Thyroid gland (tissue), 4 donors: ENCODE measurements around the gene NEMF. TPM values are rescaled to one million over a fixed set of nuclear protein-coding genes. Genes with fewer than 3 reads are reported as not detected.
A peak's percentile ranks its signal among the peaks of the same experiment; 100 is the strongest.

Source experiments
- DNase-seq, 2 donors: peaks; one replicate each; pipeline ENCODE4 v3.0.0-alpha.2; 2019
- H3K27ac ChIP-seq, 3 donors: fragments of 200-600 bp; sonication (generic); 1 replicate in 2 of 3; 2 replicates in 1 of 3; pipeline ENCODE4 v1.5.1; 2016 to 2019; ENCODE audit warnings: mild to moderate bottlenecking in 1 of 3, moderate library complexity in 1 of 3
- H3K27me3 ChIP-seq: fragments of 200-600 bp; sonication (generic); one replicate; pipeline ENCODE4 v1.5.1; 2019
- H3K36me3 ChIP-seq, 2 donors: fragments of 200-600 bp; sonication (generic); one replicate each; pipeline ENCODE4 v1.5.1; 2016 to 2019
- H3K4me1 ChIP-seq, 2 donors: fragments of 200-600 bp; sonication (generic); one replicate each; pipeline ENCODE4 v1.5.1; 2017 to 2019
- H3K4me3 ChIP-seq, 3 donors: fragments of 200-600 bp; sonication (generic); replicated peaks in 1 of 3; 1 replicate in 2 of 3; 2 replicates in 1 of 3; pipeline ENCODE4 v1.5.1; 2016; ENCODE audit warnings: mild to moderate bottlenecking in 1 of 3
- H3K9me3 ChIP-seq: fragments of 200-600 bp; sonication (generic); one replicate; pipeline ENCODE4 v1.5.1; 2017
- CTCF ChIP-seq, 6 experiments: fragments of 200-600 bp in 3 of 6; fragments of 450-650 bp in 3 of 6; sonication (generic) in 3 of 6; IDR thresholded peaks; one replicate each; pipeline ENCODE4 v1.5.1; 2016 to 2019; ENCODE audit warnings: antibody characterized with exemption in 6 of 6, mild to moderate bottlenecking in 2 of 6, inconsistent platforms in 1 of 6, moderate library complexity in 1 of 6
- POLR2A ChIP-seq, 2 donors: fragments of 450-650 bp; IDR thresholded peaks; one replicate each; pipeline ENCODE4 v1.6.1; 2017; ENCODE audit warnings: antibody characterized with exemption in 2 of 2, mild to moderate bottlenecking in 2 of 2, moderate library complexity in 1 of 2
- WGBS, 2 donors: methylation state at CpG; one replicate each; pipeline ENCODE4 v1.1.5; 2017; 5-methylcytosine and 5-hydroxymethylcytosine counted together
- intact Hi-C: fragments of 100-400 bp; cut with DNase I; formaldehyde crosslinking; loops from one replicate; pipeline ENCODE4 v1.15.1; 2023
- total RNA-seq, 4 donors: library from RNA; depleted of rRNA; stranded (reverse); fragments of >200 nt; gene quantifications; one replicate each; pipeline ENCODE4 v1.2.3, GENCODE V29; 2016

The NEMF gene
- total RNA-seq, 4 donors from 2014 or later: 93.9 to 170 (median 118) TPM

GRCh38 chr14:49861699-49862088 lies 9.1 kb upstream of the NEMF start:
- no peak for TF ChIP-seq CTCF (IDR thresholded peaks at IDR 0.05)
- TF ChIP-seq POLR2A (IDR thresholded peaks at IDR 0.05): peak in 1 of 2 donors; percentile 69
- intact Hi-C loops: loop anchor here (5.0 to 10.0 kb wide), 2 partner anchors 256 to 673 kb away; partner anchors contain the start of genes MAP4K5 and VCPKMT
- no peaks in the 10 kb centered on the region for H3K27me3 ChIP-seq
- H3K4me3 ChIP-seq: peak overlapping the region in 2 of 3 donors; percentile 26 to 59
- peaks cover 0 to 5% of the 10 kb centered on the region in 2 donors for H3K4me1 ChIP-seq
- no peaks in the 10 kb centered on the region for H3K36me3 ChIP-seq
- H3K27ac ChIP-seq: peak overlapping the region; percentile 95 to 99 (median 99)
- peak; percentile 63 to 67 for DNase-seq
- H3K9me3 ChIP-seq: no peaks in the 10 kb centered on the region
- WGBS, 2 donors: 0 to 1% methylated on average over 12 of the region's 12 CpGs

- Histone ChIP-seq H3K27me3 (no peaks in the 10 kb centered on the region), H3K4me3 (peak overlapping the region in 2 of 3 donors; percentile 26 to 59), H3K27ac (peak overlapping the region; percentile 95 to 99 (median 99)), H3K9me3 (no peaks in the 10 kb centered on the region), H3K36me3 (no peaks in the 10 kb centered on the region), H3K4me1 (peaks cover 0 to 5% of the 10 kb centered on the region in 2 donors)
- WGBS, 2 donors: 25 to 26% methylated on average over 4 of the region's 4 CpGs
- intact Hi-C loops: loop anchor here (5.0 to 10.0 kb wide), 2 partner anchors 256 to 674 kb away; partner anchors contain the start of genes MAP4K5 and VCPKMT
- DNase-seq: no peak
- no peak for TF ChIP-seq POLR2A (IDR thresholded peaks at IDR 0.05)
- no peak for TF ChIP-seq CTCF (IDR thresholded peaks at IDR 0.05)
These were observed 8.6 kb upstream of the NEMF start for GRCh38 chr14:49860988-49861698.

GRCh38 chr14:49858383-49858782 lies 5.8 kb upstream of the NEMF start:
- H3K9me3 ChIP-seq: no peaks in the 10 kb centered on the region
- WGBS, 2 donors: 89 to 97% methylated on average over 3 of the region's 3 CpGs

GRCh38 chr14:49857427-49858003 lies 4.9 kb upstream of the NEMF start:
- DNase-seq: no peak
- 75 to 78% methylated on average over 6 of the region's 6 CpGs for WGBS, 2 donors
- intact Hi-C loops: no loop called here
- H3K4me1 ChIP-seq: peaks cover 0 to 10% of the 10 kb centered on the region in 2 donors
- no peaks in the 10 kb centered on the region for H3K9me3 ChIP-seq
- H3K36me3 ChIP-seq: no peaks in the 10 kb centered on the region
- H3K27me3 ChIP-seq: no peaks in the 10 kb centered on the region
- H3K27ac ChIP-seq: peak overlapping the region in 1 of 3 donors; percentile 20
- TF ChIP-seq POLR2A (IDR thresholded peaks at IDR 0.05) (no peak), CTCF (IDR thresholded peaks at IDR 0.05) (no peak)
- H3K4me3 ChIP-seq: no peak overlapping the region

More at GRCh38 chr14:49858383-49858782, 5.8 kb upstream of the NEMF start:
- TF ChIP-seq CTCF (IDR thresholded peaks at IDR 0.05) (no peak), POLR2A (IDR thresholded peaks at IDR 0.05) (no peak)
- Histone ChIP-seq H3K27ac (no peak overlapping the region), H3K4me1 (peaks cover 0 to 10% of the 10 kb centered on the region in 2 donors), H3K27me3 (no peaks in the 10 kb centered on the region), H3K36me3 (no peaks in the 10 kb centered on the region), H3K4me3 (no peak overlapping the region)
- DNase-seq: no peak
- intact Hi-C loops: no loop called here
